Mammary epithelial cell (primary cell): ENCODE data around the gene AFG1L.

Experiments
- EZH2 ChIP-seq: IDR thresholded peaks from 2 replicates; pipeline ENCODE4 v1.6.1; 2012; ENCODE audit warnings: low read length, inconsistent platforms, borderline replicate concordance
- TF ChIP-seq, protein P1 (sequence below), 2 donors: IDR thresholded peaks in 1 of 2; conservative IDR thresholded peaks in 1 of 2; 2 replicates each; pipeline ENCODE4 v1.5.1; 2011 to 2012; ENCODE audit warnings: inconsistent platforms in 2 of 2, low read length in 2 of 2, mild to moderate bottlenecking in 2 of 2, control low read depth in 1 of 2, low read depth in 1 of 2; ENCODE audit not compliant: insufficient read depth in 1 of 2; ENCODE audit errors: extremely low read depth in 1 of 2

DNA sequence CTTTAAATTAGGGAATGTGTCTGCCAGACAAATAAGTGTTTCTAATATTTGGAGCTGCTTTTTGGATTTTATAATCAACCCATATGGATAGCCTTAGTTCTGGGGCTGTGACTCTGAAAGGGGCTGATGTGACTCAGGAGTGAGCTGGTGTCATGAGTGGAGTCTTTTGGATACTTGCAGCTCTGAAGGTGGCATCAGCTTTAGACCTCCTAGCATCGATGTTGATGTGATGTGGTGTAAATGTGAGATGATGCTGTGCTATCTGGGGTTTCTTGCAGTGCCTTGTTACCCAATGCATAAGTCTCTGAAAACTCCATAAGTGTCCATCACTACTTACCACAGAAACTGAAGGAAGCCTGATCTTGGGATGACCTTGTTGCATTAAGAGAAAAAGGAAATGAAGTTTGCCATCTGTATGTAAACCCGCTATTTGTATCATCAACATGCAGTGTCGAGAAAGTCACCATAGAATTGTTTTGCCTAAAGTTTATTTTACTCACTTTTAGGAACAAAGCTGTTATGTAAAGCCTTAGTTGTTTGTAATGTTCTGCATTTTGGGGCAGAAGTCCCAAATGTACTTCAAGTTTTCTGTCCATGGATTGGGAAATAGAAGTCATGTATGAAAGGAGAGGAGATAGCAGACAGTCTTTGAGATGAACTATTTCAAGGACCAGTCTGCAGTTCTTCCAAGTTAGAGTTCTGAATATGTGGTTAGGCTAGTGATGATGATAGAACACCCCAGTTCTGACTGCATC, 273.9 kb downstream of the AFG1L start:
- TF ChIP-seq, protein P1, sequence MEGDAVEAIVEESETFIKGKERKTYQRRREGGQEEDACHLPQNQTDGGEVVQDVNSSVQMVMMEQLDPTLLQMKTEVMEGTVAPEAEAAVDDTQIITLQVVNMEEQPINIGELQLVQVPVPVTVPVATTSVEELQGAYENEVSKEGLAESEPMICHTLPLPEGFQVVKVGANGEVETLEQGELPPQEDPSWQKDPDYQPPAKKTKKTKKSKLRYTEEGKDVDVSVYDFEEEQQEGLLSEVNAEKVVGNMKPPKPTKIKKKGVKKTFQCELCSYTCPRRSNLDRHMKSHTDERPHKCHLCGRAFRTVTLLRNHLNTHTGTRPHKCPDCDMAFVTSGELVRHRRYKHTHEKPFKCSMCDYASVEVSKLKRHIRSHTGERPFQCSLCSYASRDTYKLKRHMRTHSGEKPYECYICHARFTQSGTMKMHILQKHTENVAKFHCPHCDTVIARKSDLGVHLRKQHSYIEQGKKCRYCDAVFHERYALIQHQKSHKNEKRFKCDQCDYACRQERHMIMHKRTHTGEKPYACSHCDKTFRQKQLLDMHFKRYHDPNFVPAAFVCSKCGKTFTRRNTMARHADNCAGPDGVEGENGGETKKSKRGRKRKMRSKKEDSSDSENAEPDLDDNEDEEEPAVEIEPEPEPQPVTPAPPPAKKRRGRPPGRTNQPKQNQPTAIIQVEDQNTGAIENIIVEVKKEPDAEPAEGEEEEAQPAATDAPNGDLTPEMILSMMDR (conservative IDR thresholded peaks at IDR 0.05 in 1 of 2, IDR thresholded peaks at IDR 0.05 in 1 of 2; ENCODE audit: extremely low read depth in 1 of 2, insufficient read depth in 1 of 2, low read depth in 1 of 2, low read length in 2 of 2), result no peak
- no peak for TF ChIP-seq EZH2
